ENCODE results near the gene RUNX2.

Gene RUNX2

DNA sequence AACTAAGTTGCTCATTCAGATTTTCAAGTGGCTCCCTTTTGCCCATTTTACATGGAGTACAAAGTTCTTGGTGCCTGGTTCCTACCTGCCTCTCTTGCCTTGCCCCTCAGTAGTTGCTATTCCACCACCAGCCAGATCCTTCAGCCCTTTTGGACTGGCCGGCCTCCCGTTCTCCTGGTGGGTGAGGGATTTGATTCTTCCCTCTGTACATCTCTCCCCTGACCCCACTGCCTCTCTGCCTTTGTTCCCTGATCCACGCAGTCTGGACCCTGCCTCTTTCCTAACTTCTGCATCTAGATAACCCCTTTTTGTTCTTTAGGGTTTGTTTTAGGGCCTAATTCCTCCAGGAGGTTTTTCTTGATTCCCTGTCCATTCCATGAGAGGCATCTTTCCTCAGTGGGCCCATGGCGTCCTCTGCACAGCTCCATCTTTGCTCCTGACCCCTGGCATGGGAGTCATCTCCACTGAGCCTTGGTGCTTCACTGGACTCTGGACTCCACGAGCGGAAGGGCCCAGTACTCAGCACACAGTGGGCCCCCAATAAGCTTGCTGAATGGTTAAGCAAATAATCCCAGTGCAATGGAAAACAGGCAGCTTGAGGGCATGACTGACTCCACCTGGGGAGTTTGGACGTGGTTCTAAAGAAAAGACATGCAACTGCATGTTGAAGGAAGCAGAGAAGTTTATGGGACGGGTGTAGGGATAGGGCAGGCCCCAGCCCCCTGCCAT lies 358.9 kb downstream of the RUNX2 start:
- DNase-seq: no peak

GRCh38 chr6:45687570-45687969 lies 359.4 kb downstream of the RUNX2 start:
- no peak for DNase-seq

DNA sequence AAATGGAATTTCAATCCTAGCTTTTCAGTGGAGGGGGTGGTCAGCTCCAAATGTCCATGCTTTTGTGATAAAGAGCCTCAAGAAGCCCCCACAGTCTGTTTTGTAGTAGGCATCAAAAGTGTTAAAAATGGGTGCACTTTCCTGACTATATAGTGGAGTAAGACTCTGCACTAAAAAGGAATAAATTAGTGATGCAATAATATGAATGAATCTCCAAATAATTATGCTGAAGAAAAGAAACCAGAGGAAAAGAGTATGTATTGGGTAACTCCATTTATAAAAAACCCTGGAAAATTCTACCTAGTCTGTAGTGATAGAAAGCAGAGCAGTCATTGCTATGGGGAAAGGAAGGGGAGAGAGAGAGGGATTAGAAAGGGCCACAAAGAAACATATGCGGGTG lies 360.1 kb downstream of the RUNX2 start:
- no peak for DNase-seq

- DNase-seq: no peak
Measured at GRCh38 chr6:45689926-45690615, 361.9 kb downstream of the RUNX2 start.

GRCh38 chr6:45690846-45691245 lies 362.7 kb downstream of the RUNX2 start:
- no peak for DNase-seq

- no peak for DNase-seq
Measured at GRCh38 chr6:45691426-45691825, 363.3 kb downstream of the RUNX2 start.

GRCh38 chr6:45692021-45692420 lies 363.9 kb downstream of the RUNX2 start:
- DNase-seq: no peak

GRCh38 chr6:45696738-45697137 lies 368.6 kb downstream of the RUNX2 start:
- DNase-seq: no peak

DNA sequence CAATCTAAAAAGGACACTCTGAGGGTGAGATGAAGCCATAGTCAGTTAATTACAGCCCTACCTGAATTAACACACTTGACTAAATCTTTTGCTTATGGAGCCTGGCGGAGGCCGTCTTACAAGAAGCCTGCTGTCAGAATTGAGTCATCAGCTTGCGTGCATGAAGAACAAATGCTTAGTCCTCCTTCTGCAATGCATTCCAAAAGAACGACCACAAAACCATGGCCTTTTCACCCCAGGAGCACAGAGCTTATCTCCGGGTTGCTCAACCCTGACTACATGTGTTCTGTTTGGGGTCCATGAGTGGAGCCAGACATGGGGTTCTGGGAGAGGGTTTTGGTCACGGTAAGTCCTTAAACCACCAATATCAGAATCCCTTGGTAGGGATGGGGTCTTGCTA lies 369.5 kb downstream of the RUNX2 start:
- no peak for DNase-seq

DNA sequence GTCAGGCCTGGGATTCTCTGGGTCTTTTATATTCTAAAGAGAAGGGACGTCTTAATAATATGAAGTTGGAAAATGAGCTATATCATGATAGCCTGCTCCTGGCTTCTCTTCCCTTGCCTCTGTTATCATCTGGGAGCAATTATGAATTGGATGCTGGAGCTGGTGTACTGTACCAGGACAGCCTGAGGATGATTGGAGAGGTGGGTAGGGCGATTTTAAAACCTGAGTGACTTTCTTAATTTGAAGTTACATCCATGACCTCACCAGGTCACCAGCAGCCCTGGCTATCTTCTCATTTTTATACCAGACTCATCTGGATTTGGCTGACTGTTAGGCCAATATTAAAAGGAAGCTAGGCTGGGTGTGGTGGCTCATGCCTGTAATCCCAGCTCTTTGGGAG lies 369.9 kb downstream of the RUNX2 start:
- no peak for DNase-seq

- DNase-seq: no peak
Measured at GRCh38 chr6:45699663-45700062, 371.5 kb downstream of the RUNX2 start.

DNA sequence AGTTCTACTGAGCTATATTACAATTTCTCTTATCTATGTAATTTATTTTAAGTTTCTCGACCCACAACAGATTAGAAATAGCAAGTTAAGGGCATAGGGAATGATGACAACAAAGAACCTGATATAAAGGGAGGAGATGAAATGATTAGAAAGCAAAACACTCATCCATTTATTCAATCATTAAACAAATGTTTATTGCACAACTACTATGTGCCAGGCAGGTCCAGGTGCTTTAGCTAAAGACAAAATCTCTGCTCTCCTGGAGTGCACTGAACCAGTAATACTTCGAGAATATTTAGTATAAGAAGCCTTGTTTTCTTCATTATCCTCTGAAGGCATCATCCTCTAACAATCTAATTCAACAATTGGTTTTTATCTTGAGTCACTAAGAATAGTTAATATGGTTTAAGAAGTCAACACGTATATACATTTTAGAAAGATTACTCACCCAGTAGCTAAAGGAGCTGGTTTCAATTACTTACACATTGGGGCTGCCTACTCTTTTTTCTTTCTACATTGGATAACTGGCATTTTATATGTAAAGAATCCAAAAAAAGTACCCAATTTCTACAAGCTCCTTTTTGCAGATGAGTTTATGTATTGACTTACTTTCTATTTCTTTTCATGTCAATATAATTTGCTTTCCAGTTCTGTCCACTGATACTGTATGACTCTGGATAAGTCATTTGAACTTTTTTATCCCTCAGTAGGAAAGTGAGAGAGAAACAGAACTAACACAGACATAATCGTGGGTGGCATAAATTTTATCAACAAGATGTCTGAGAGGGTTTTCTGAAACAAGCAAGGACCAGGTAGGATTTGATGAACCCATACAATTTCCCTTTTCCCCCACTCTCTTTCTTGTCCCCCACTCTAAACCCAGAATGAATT lies 375.0 kb downstream of the RUNX2 start:
- DNase-seq: no peak

GRCh38 chr6:45704056-45704800 lies 376.1 kb downstream of the RUNX2 start:
- no peak for DNase-seq

DNA sequence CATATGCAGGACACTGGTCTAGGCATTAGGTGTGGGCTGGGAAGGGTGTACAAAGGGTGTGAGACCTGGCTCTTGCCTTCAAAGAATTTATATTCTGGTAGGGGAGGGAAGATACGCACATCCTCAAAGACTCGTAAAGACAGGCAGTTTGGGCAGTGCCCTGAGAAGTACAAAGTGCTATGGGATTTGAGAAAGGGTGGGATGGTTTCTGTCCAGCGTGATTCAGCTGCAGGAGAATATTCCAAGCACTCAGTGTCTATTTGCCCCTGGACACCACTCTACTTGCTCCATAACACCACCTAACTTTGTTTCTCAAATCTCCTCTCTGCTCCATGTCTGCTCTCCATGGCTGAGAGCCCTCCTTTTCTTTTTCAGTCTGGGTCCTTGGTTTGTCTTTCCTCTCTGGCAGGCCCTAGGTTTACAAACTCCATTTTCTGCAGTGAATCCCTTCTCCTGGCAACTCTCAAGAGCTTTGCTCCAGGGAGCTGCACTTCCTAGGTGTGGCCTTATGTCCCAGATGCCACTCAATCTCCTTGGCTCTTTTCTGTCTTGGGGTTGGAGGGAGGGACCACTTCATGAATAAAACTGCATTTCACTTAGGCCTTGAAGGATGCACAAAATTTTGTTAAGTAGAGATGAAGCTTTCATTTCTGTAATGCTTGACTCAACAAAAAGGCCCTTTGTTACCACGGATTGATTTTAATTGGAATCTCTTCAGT lies 377.2 kb downstream of the RUNX2 start:
- no peak for DNase-seq

DNA sequence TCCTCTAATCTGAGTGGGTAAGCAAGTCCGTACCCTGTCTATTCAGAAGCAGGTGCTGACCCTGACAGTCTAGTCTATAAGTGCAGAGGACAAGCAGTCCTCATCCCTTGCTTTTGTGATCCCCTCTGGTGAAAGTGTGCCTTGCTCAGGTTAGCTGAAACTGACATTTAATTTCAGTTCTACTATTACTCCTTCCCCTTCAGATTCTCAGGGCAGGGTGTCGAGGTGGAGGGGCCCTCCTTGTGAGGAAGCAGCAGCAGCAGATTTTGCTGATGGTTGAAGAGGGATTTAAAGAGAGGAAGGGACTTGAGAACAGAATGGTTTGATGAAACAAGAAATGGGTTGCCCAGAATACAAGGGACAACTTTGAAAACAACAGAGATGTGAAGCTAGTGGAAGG lies 378.2 kb downstream of the RUNX2 start:
- DNase-seq: no peak

- DNase-seq: no peak
Measured at GRCh38 chr6:45707176-45707575, 379.0 kb downstream of the RUNX2 start.

- no peak for DNase-seq
Measured at GRCh38 chr6:45709781-45710220, 381.7 kb downstream of the RUNX2 start.

- no peak for DNase-seq
Measured at GRCh38 chr6:45710304-45710821, 382.2 kb downstream of the RUNX2 start.

- DNase-seq: no peak
Measured at GRCh38 chr6:45712076-45712475, 383.9 kb downstream of the RUNX2 start.

DNA sequence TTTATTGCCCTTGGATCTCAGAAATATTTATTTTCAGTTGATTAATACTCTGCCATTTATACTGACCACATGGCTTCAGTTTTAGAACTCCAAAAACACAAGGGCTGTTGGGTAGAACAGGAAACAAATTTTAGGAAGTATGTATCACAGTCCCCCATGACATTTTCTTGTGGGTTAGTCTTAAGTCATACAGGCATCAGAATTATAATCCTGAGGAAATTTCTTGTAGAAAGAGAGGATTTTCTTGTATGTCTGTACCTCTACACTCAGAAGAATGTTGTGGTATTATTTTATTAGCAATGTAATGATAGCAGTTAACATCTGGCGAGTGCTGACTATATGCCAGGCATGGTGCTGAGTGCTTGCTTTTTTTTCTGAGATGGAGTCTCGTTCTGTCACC lies 384.7 kb downstream of the RUNX2 start:
- DNase-seq: no peak

Data from SHP77 treated with DMSO at 0.1 percent for 48 hours (cell line).